Adipocyte (in vitro differentiated cells): ENCODE data around the gene CARF.

Source experiments
- DNase-seq: peaks from one replicate; pipeline ENCODE4 v3.0.0-alpha.2; 2015; ENCODE audit warnings: low read depth
- H3K27me3 ChIP-seq: replicated peaks from 2 replicates; pipeline ENCODE4 v1.7.0; 2013; ENCODE audit warnings: mild to moderate bottlenecking, low read length, moderate library complexity; ENCODE audit not compliant: control insufficient read depth, insufficient read depth
- H3K36me3 ChIP-seq: 2 replicates; pipeline ENCODE4 v1.7.0; 2013; ENCODE audit warnings: low read length, mild to moderate bottlenecking, moderate library complexity; ENCODE audit not compliant: control insufficient read depth, insufficient read depth, severe bottlenecking
- H3K4me1 ChIP-seq: 2 replicates; pipeline ENCODE4 v1.7.0; 2013; ENCODE audit warnings: mild to moderate bottlenecking, low read length, moderate library complexity; ENCODE audit not compliant: control insufficient read depth, insufficient read depth
- H3K4me3 ChIP-seq: 2 replicates; pipeline ENCODE4 v1.7.0; 2013; ENCODE audit warnings: mild to moderate bottlenecking, low read length, moderate library complexity
- H3K9ac ChIP-seq: 2 replicates; pipeline ENCODE4 v1.7.0; 2013; ENCODE audit warnings: mild to moderate bottlenecking, low read length, moderate library complexity
- H3K9me3 ChIP-seq: 2 replicates; pipeline ENCODE4 v1.7.0; 2013; ENCODE audit warnings: mild to moderate bottlenecking, low read length, moderate library complexity; ENCODE audit not compliant: control insufficient read depth

Gene CARF

DNA sequence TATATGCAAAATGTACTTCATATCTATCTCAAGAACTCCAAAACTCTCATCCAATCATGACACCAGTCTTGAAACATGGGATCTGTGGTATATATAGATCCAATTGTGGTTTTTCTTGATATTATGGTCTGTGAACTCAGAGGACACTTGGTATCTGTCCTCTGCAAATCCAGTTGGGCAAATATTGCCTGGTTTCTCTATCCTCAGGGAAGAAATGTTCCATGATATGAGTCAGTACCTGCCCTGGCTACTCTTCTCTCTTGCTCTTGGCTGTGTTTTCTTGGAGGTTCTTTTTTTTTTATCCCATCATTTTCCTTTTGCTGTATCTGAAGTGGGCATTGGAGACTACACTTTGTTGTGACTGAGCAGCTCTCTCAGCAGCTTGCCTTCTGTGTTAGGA lies 113.5 kb downstream of the CARF start:
- Histone ChIP-seq H3K9me3 (no peaks in the 10 kb centered on the region), H3K36me3 (peaks cover 12% of the 10 kb centered on the region), H3K9ac (no peak overlapping the region), H3K27me3 (no peaks in the 10 kb centered on the region), H3K4me3 (no peak overlapping the region), H3K4me1 (peaks cover 31% of the 10 kb centered on the region)
- peak; percentile 17 for DNase-seq

DNA sequence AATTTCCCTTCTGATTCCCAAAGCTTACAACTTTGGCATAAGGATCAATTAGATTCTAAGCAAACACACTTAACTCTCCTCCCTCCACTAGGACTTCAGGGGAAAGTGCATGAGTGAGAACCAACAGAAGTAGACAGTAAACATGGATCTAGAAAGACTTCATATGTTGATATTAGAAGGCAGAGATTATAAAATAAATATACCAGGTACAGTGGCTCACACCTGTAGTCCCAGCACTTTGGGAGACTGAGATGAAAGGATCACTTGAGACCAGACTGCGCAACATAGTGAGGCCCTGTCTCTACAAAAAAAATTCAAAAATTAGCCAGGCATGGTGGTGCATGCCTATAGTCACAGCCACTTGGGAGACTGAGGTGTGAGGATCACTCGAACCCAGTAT lies 118.5 kb downstream of the CARF start:
- no peak overlapping the region for H3K9ac ChIP-seq
- H3K36me3 ChIP-seq = peaks cover 17% of the 10 kb centered on the region
- H3K9me3 ChIP-seq = no peaks in the 10 kb centered on the region
- no peak for DNase-seq
- H3K27me3 ChIP-seq = no peaks in the 10 kb centered on the region
- no peak overlapping the region for H3K4me3 ChIP-seq
- peaks cover 5% of the 10 kb centered on the region for H3K4me1 ChIP-seq

GRCh38 chr2:203030991-203031390 lies 118.9 kb downstream of the CARF start:
- Histone ChIP-seq H3K4me3 (no peak overlapping the region), H3K4me1 (peaks cover 4% of the 10 kb centered on the region), H3K9ac (no peak overlapping the region), H3K36me3 (peaks cover 17% of the 10 kb centered on the region), H3K9me3 (no peaks in the 10 kb centered on the region), H3K27me3 (no peaks in the 10 kb centered on the region)
- no peak for DNase-seq

DNA sequence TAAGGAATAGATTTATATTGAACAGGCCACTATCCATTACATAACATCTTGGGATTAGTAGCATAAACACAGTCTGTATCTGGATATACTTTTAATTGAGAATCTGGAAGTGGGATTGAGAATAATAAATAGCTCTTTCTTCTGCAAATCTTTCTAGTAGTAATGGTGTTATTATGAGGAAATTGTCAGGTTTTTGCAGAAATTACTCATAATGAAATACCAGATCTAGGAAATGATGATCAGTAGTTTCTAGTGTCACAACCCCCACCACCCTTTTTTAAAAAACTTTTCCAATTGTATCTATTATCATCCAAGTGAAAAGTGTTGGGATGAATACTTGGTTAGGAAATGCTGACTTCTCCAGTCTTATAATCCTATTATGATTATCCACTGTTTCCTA lies 121.3 kb downstream of the CARF start:
- H3K36me3 ChIP-seq = peaks cover 9% of the 10 kb centered on the region
- no peak for DNase-seq

GRCh38 chr2:203035879-203036470 lies 123.9 kb downstream of the CARF start:
- no peaks in the 10 kb centered on the region for H3K27me3 ChIP-seq
- peaks cover 12% of the 10 kb centered on the region for H3K36me3 ChIP-seq
- no peaks in the 10 kb centered on the region for H3K9me3 ChIP-seq
- DNase-seq = no peak
- peak overlapping the region; percentile 34 for H3K9ac ChIP-seq
- H3K4me1 ChIP-seq = peaks cover 20% of the 10 kb centered on the region
- H3K4me3 ChIP-seq = peak overlapping the region; percentile 32

More for the DNA sequence above, 121.3 kb downstream of the CARF start:
- H3K9me3 ChIP-seq = no peaks in the 10 kb centered on the region
- peaks cover 17% of the 10 kb centered on the region for H3K4me1 ChIP-seq
- no peak overlapping the region for H3K9ac ChIP-seq
- H3K4me3 ChIP-seq = no peak overlapping the region
- H3K27me3 ChIP-seq = no peaks in the 10 kb centered on the region
